Measurements from ENCODE around the gene SMARCB1. TPM values are rescaled to one million over a fixed set of nuclear protein-coding genes. Genes with fewer than 3 reads are reported as not detected.

Gene SMARCB1
- total RNA-seq, 1 experiment from 2014 or later = 86.5 TPM

DNA sequence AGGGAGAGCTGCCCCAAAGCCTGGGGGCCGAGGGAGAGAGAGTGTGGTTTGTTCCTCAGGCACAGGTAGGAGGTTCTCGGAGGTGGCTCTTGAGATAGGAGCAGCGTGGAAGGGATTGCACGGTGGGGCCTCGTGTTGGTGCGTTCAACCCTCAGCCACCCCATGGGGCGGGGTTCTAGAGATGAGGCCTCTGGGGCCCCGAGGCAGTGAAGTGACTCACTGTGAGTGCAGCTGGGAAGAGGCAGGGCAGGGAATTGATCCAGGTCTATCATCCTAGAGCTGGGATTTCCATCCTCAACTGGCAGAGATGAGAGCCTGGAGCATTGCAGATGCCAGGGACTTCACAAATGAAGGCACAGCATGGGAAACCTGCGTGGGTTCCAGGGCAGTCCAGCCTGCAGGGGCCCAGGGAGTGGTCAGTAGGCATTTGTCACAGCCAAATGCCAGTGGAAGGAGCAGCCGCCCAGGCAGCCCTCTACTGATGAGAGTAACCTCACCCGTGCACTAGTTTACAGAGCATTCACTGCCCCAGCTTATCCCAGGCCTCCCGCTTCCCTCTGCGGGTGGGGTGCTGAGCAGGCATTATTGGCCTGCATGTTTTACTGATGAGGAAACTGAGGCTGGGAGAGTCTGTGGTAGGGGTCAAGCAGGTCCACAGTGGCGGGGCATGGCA, 5.1 kb upstream of the SMARCB1 start:
- DNase-seq = no peak

DNA sequence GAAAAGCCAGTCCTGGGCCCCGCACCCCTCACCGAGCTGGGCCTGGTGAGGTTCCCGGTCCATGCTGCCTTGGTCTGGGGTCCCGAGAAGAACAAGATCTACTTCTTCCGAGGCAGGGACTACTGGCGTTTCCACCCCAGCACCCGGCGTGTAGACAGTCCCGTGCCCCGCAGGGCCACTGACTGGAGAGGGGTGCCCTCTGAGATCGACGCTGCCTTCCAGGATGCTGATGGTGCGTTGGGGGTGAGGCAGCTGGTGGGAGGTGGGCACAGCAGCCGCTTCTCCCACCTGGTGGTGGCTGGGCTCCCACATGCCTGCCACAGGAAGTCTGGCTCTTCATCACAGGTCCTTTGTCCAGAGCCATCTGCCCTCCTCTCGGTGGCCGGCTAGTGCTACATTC, 4.5 kb upstream of the SMARCB1 start:
- H3K4me3 ChIP-seq (ENCODE audit: insufficient read depth, low read depth, low read length) = no peak overlapping the region
- no peaks in the 10 kb centered on the region for H3K36me3 ChIP-seq (replicated peaks; ENCODE audit: control insufficient read depth, insufficient read depth, low read length)
- H3K27me3 ChIP-seq (ENCODE audit: control insufficient read depth, insufficient read depth, low read length) = no peaks in the 10 kb centered on the region; the same call in 1 of the 2 replicates
- no peak for DNase-seq

More for the DNA sequence above, 5.1 kb upstream of the SMARCB1 start:
- Histone ChIP-seq H3K4me3 (ENCODE audit: insufficient read depth, low read depth, low read length) (no peak overlapping the region), H3K27me3 (ENCODE audit: control insufficient read depth, insufficient read depth, low read length) (no peaks in the 10 kb centered on the region; the same call in 1 of the 2 replicates), H3K36me3 (replicated peaks; ENCODE audit: control insufficient read depth, insufficient read depth, low read length) (no peaks in the 10 kb centered on the region)

DNA sequence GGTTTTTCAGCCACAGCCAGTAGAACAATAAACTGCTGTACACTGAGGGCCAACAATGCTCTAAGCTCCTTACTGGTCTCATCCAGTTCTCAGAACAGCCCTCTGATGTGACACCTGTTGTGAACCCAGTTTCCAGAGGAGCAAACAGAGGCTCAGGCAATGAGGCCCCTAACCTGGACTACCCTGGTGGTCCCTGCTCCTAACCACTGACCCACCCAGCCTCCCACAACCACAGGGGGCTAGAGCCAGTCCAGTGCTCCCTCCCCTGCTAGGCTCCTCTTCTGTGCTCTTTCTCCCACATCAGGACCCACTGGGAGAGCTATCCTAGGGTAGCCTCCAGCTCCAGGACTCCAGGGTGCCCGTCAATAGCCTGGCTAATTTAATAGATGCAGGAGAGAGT, 4.1 kb upstream of the SMARCB1 start:
- no peaks in the 10 kb centered on the region for H3K36me3 ChIP-seq (replicated peaks; ENCODE audit: control insufficient read depth, insufficient read depth, low read length)
- H3K27me3 ChIP-seq (ENCODE audit: control insufficient read depth, insufficient read depth, low read length) = no peaks in the 10 kb centered on the region; the same call in 1 of the 2 replicates
- H3K4me3 ChIP-seq (ENCODE audit: insufficient read depth, low read depth, low read length) = no peak overlapping the region
- DNase-seq = no peak

- H3K36me3 ChIP-seq (replicated peaks; ENCODE audit: control insufficient read depth, insufficient read depth, low read length) = no peaks in the 10 kb centered on the region
- no peak for DNase-seq
- H3K27me3 ChIP-seq (ENCODE audit: control insufficient read depth, insufficient read depth, low read length) = no peaks in the 10 kb centered on the region; the same call in 1 of the 2 replicates
- no peak overlapping the region for H3K4me3 ChIP-seq (ENCODE audit: insufficient read depth, low read depth, low read length)
These were observed 3.3 kb upstream of the SMARCB1 start for GRCh38 chr22:23783265-23784150.

DNA sequence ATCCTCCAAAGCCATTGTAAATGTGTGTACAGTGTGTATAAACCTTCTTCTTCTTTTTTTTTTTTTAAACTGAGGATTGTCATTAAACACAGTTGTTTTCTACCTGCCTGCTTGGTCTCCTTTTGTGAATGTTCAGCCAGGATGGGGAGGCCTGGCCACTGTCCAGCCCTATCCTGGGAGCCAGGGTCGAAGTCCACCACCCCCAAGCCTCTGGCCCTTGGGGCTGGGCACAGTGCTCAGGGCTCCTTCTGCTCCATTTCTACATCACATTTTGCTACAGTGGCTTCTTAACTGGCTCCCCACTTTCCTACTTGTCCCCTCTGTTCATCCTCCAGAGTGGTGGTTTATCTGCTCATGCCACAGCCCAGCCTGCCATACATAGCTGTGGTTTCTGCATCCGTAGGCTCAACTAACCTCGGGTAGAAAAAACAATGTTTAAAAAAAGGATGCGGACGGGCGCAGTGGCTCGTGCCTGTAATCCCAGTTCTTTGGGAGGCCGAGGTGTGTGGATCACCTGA, 2.5 kb upstream of the SMARCB1 start:
- DNase-seq = no peak
- Histone ChIP-seq H3K4me3 (ENCODE audit: insufficient read depth, low read depth, low read length) (no peak overlapping the region), H3K27me3 (ENCODE audit: control insufficient read depth, insufficient read depth, low read length) (no peaks in the 10 kb centered on the region; the same call in 1 of the 2 replicates), H3K36me3 (replicated peaks; ENCODE audit: control insufficient read depth, insufficient read depth, low read length) (no peaks in the 10 kb centered on the region)

DNA sequence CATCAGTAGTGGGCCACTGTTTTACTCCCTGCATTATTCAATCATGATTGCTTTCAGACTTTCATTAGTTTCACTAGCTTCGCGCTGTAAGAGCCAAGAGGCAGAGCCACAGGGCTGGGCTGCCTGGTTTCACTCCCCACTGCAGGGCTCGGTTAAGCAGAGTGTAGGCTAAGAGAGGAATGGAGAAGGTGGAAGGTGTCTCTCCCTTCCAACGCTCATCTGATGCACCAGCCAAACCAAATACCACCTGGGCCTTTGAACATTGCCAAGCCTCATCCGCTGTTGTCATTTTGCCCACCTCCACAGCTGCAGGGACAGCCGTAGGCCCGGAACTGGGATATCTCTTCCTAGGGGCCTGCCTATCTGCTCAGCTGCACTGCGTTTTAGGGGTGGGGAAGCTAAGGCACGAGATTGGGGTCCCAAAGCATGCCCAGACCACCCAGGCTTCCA, 480 bp upstream of the SMARCB1 start:
- no peak for DNase-seq
- no peaks in the 10 kb centered on the region; the same call in 1 of the 2 replicates for H3K27me3 ChIP-seq (ENCODE audit: control insufficient read depth, insufficient read depth, low read length)
- H3K36me3 ChIP-seq (replicated peaks; ENCODE audit: control insufficient read depth, insufficient read depth, low read length) = no peaks in the 10 kb centered on the region; the same call in 1 of the 2 replicates
- H3K4me3 ChIP-seq (ENCODE audit: insufficient read depth, low read depth, low read length) = peak overlapping the region; percentile 98

- DNase-seq = no peak
- Histone ChIP-seq H3K4me3 (ENCODE audit: insufficient read depth, low read depth, low read length) (peak overlapping the region; percentile 70), H3K27me3 (ENCODE audit: control insufficient read depth, insufficient read depth, low read length) (no peaks in the 10 kb centered on the region), H3K36me3 (replicated peaks; ENCODE audit: control insufficient read depth, insufficient read depth, low read length) (peaks cover 7% of the 10 kb centered on the region)
These were observed 782 bp downstream of the SMARCB1 start for GRCh38 chr22:23787600-23787896.

GRCh38 chr22:23787910-23788309, 1.1 kb downstream of the SMARCB1 start:
- H3K4me3 ChIP-seq (ENCODE audit: insufficient read depth, low read depth, low read length) = peak overlapping the region; percentile 70
- peaks cover 9% of the 10 kb centered on the region for H3K36me3 ChIP-seq (replicated peaks; ENCODE audit: control insufficient read depth, insufficient read depth, low read length)
- no peak for DNase-seq
- no peaks in the 10 kb centered on the region for H3K27me3 ChIP-seq (ENCODE audit: control insufficient read depth, insufficient read depth, low read length)

- DNase-seq = peak; percentile 62
- Histone ChIP-seq H3K36me3 (replicated peaks; ENCODE audit: control insufficient read depth, insufficient read depth, low read length) (peaks cover 14% of the 10 kb centered on the region), H3K4me3 (ENCODE audit: insufficient read depth, low read depth, low read length) (no peak overlapping the region)
These were observed 2.4 kb downstream of the SMARCB1 start for GRCh38 chr22:23789121-23789520.

GRCh38 chr22:23789638-23790037, 2.9 kb downstream of the SMARCB1 start:
- DNase-seq = peak; percentile 50
- H3K4me3 ChIP-seq (ENCODE audit: insufficient read depth, low read depth, low read length) = no peak overlapping the region
- peaks cover 17% of the 10 kb centered on the region for H3K36me3 ChIP-seq (replicated peaks; ENCODE audit: control insufficient read depth, insufficient read depth, low read length)
- no peaks in the 10 kb centered on the region for H3K27me3 ChIP-seq (ENCODE audit: control insufficient read depth, insufficient read depth, low read length)

More at GRCh38 chr22:23789121-23789520, 2.4 kb downstream of the SMARCB1 start:
- H3K27me3 ChIP-seq (ENCODE audit: control insufficient read depth, insufficient read depth, low read length) = no peaks in the 10 kb centered on the region

- H3K4me3 ChIP-seq (ENCODE audit: insufficient read depth, low read depth, low read length) = no peak overlapping the region
- no peaks in the 10 kb centered on the region for H3K27me3 ChIP-seq (ENCODE audit: control insufficient read depth, insufficient read depth, low read length)
- DNase-seq = peak; percentile 16
These were observed 4.3 kb downstream of the SMARCB1 start for GRCh38 chr22:23790819-23791737.

DNA sequence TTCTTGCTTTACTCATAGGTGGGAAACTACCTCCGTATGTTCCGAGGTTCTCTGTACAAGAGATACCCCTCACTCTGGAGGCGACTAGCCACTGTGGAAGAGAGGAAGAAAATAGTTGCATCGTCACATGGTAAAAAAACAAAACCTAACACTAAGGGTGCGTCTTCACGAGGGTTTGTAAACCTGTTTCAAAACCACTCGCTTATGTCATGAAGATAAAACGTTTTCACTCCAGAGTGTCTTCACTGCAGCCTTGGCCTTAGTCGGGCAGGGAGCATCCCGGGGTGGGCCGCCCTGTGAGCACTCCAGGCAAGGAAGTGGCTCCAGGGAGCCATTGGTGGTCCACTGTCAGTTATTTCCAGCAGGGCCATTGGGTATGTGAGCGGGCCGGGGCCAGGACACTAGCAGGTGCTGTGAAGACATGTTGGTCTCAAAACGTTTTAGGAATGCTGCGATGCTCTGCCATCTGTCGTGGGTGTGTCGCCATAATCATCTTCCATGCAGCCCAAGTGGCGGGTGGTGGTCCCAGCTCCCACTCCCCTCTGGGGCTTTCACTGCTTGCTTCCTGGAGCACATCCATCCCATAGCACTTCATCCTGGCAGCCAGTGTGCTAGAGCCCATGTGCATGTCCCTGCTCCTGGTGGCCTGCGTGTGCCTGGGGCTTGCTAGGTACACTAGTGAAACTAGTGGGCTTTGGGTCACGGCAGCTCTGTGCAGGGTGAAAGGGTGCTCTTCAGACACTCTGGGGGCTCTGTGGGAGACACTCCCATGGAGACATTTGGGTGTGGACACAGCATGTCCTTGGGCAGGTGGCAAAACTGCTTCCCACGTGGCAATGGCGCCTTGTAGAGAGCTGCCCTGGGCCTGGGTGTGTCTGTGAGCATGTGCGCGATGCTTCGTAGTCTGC, 5.2 kb downstream of the SMARCB1 start:
- H3K27me3 ChIP-seq (ENCODE audit: control insufficient read depth, insufficient read depth, low read length) = no peaks in the 10 kb centered on the region
- peaks cover 23% of the 10 kb centered on the region for H3K36me3 ChIP-seq (replicated peaks; ENCODE audit: control insufficient read depth, insufficient read depth, low read length)
- no peak overlapping the region for H3K4me3 ChIP-seq (ENCODE audit: insufficient read depth, low read depth, low read length)
- DNase-seq = peak; percentile 11

More at GRCh38 chr22:23790819-23791737, 4.3 kb downstream of the SMARCB1 start:
- peaks cover 18% of the 10 kb centered on the region for H3K36me3 ChIP-seq (replicated peaks; ENCODE audit: control insufficient read depth, insufficient read depth, low read length)

DNA sequence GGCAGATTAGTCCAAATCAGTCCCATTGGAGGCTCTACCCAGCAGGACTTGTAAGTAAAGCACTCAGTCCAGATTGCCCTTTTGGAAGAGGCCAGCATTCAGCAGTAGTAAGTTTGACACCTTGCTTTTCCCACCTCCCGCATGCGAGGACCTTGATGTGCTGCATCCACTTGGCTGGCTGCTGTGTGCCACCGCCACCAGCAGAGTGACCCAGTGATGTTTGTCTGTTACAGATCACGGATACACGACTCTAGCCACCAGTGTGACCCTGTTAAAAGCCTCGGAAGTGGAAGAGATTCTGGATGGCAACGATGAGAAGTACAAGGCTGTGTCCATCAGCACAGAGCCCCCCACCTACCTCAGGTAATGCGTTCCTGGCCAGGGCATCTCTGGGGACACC, 6.6 kb downstream of the SMARCB1 start:
- Histone ChIP-seq H3K27me3 (ENCODE audit: control insufficient read depth, insufficient read depth, low read length) (no peaks in the 10 kb centered on the region), H3K36me3 (replicated peaks; ENCODE audit: control insufficient read depth, insufficient read depth, low read length) (peaks cover 25% of the 10 kb centered on the region), H3K4me3 (ENCODE audit: insufficient read depth, low read depth, low read length) (no peak overlapping the region)
- peak; percentile 13 for DNase-seq

Measured in H7 (cell line).